MM.1S (cell line): ENCODE data around the gene MGARP.
A peak's percentile ranks its signal among the peaks of the same experiment; 100 is the strongest.

Source experiments
- DNase-seq: peaks from one replicate; pipeline ENCODE4 v3.0.0-alpha.2; 2015
- H2AFZ ChIP-seq: fragments of 300-600 bp; sonication (generic); 2 replicates; pipeline ENCODE4 v1.6.0; 2016; ENCODE audit warnings: antibody characterized with exemption, low read length
- H3F3A ChIP-seq: fragments of 300-600 bp; sonication (generic); 2 replicates; pipeline ENCODE4 v1.6.1; 2016; ENCODE audit warnings: mild to moderate bottlenecking, antibody characterized with exemption, low read length, moderate library complexity, mixed read lengths; ENCODE audit not compliant: insufficient read depth
- H3K27ac ChIP-seq: fragments of 300-600 bp; sonication (generic); 2 replicates; pipeline ENCODE4 v1.5.1; 2016; ENCODE audit warnings: mild to moderate bottlenecking, low read length
- H3K27me3 ChIP-seq: fragments of 300-600 bp; sonication (generic); replicated peaks from 2 replicates; pipeline ENCODE4 v1.6.0; 2016; ENCODE audit warnings: low read length; ENCODE audit not compliant: insufficient read depth
- H3K36me3 ChIP-seq: fragments of 300-600 bp; sonication (generic); replicated peaks from 2 replicates; pipeline ENCODE4 v1.6.1; 2016; ENCODE audit warnings: mild to moderate bottlenecking, low read length, mixed read lengths; ENCODE audit not compliant: insufficient read depth
- H3K4me1 ChIP-seq: fragments of 300-600 bp; sonication (generic); 2 replicates; pipeline ENCODE4 v1.6.1; 2016; ENCODE audit warnings: low read length, mixed read lengths
- H3K4me2 ChIP-seq: fragments of 300-600 bp; sonication (generic); 2 replicates; pipeline ENCODE4 v1.6.0; 2016; ENCODE audit warnings: low read depth, low read length
- H3K4me3 ChIP-seq: fragments of 300-600 bp; sonication (generic); 2 replicates; pipeline ENCODE4 v1.5.1; 2016; ENCODE audit warnings: low read length, mixed read lengths
- H3K79me2 ChIP-seq: fragments of 300-600 bp; sonication (generic); 2 replicates; pipeline ENCODE4 v1.6.1; 2016; ENCODE audit warnings: mixed run types, low read length, mixed read lengths
- H3K9ac ChIP-seq: fragments of 300-600 bp; sonication (generic); 2 replicates; pipeline ENCODE4 v1.6.1; 2016; ENCODE audit warnings: low read length, mixed read lengths
- H3K9me2 ChIP-seq: fragments of 300-600 bp; sonication (generic); replicated peaks from 2 replicates; pipeline ENCODE4 v1.6.1; 2016; ENCODE audit warnings: mild to moderate bottlenecking, low read length, mixed read lengths; ENCODE audit not compliant: insufficient read depth
- H3K9me3 ChIP-seq: fragments of 300-600 bp; sonication (generic); replicated peaks from 2 replicates; pipeline ENCODE4 v1.6.1; 2016; ENCODE audit warnings: mild to moderate bottlenecking, low read length, mixed read lengths; ENCODE audit not compliant: insufficient read depth
- H4K20me1 ChIP-seq: fragments of 300-600 bp; sonication (generic); 2 replicates; pipeline ENCODE4 v1.6.1; 2016; ENCODE audit warnings: mild to moderate bottlenecking, low read length, moderate library complexity, mixed read lengths; ENCODE audit not compliant: insufficient read depth
- EZH2 ChIP-seq: fragments of 300-600 bp; sonication (generic); optimal IDR thresholded peaks from 2 replicates; pipeline ENCODE3; 2017; ENCODE audit warnings: low read depth, mild to moderate bottlenecking, antibody characterized with exemption, low read length, mixed read lengths
- EZH2phosphoT487 ChIP-seq: fragments of 300-600 bp; sonication (generic); IDR thresholded peaks from 2 replicates; pipeline ENCODE4 v1.6.1; 2018; ENCODE audit warnings: antibody characterized with exemption, low read length
- TF ChIP-seq, protein P1 (sequence below): fragments of 300-600 bp; sonication (generic); IDR thresholded peaks from 2 replicates; pipeline ENCODE4 v1.5.1; 2016; ENCODE audit warnings: antibody characterized with exemption, low read length, mixed read lengths

Gene MGARP

DNA sequence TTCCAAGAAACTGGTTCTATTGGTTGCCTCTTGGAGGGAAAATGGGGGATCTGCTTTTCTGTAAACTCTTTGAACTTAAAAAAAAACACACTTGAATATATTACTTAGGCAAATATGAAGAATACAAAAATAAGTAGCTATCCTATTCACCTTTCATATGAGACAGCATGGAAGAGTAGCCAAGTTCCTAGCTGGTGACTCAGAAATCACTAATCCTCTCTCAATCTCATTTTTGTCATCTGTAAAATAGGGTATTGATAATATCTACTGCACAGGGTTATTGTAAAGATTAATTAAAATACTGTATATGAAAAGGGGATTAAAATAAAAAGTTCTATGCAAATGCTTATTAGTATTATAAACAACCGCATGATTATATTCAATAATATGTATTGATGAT lies 12.7 kb downstream of the MGARP start:
- no peak overlapping the region for H3K9ac ChIP-seq
- H3K9me2 ChIP-seq: no peaks in the 10 kb centered on the region
- H3K9me3 ChIP-seq: no peaks in the 10 kb centered on the region
- no peaks in the 10 kb centered on the region for H3K27me3 ChIP-seq
- H3K4me3 ChIP-seq: peak overlapping the region; percentile 32; the same call in 1 of the 2 replicates
- TF ChIP-seq EZH2phosphoT487: no peak
- TF ChIP-seq, protein P1, sequence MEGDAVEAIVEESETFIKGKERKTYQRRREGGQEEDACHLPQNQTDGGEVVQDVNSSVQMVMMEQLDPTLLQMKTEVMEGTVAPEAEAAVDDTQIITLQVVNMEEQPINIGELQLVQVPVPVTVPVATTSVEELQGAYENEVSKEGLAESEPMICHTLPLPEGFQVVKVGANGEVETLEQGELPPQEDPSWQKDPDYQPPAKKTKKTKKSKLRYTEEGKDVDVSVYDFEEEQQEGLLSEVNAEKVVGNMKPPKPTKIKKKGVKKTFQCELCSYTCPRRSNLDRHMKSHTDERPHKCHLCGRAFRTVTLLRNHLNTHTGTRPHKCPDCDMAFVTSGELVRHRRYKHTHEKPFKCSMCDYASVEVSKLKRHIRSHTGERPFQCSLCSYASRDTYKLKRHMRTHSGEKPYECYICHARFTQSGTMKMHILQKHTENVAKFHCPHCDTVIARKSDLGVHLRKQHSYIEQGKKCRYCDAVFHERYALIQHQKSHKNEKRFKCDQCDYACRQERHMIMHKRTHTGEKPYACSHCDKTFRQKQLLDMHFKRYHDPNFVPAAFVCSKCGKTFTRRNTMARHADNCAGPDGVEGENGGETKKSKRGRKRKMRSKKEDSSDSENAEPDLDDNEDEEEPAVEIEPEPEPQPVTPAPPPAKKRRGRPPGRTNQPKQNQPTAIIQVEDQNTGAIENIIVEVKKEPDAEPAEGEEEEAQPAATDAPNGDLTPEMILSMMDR: no peak
- no peak for TF ChIP-seq EZH2
- no peaks in the 10 kb centered on the region for H4K20me1 ChIP-seq
- no peaks in the 10 kb centered on the region for H3K36me3 ChIP-seq
- H3K27ac ChIP-seq: peak overlapping the region; percentile 74
- H2AFZ ChIP-seq: 0 out of 2 replicates have a peak overlapping the region, but pooled peaks have one; percentile 3
- peaks cover 21% of the 10 kb centered on the region for H3F3A ChIP-seq
- no peaks in the 10 kb centered on the region for H3K79me2 ChIP-seq
- H3K4me2 ChIP-seq: peak overlapping the region; percentile 73
- peaks cover 31% of the 10 kb centered on the region for H3K4me1 ChIP-seq
- no peak for DNase-seq

DNA sequence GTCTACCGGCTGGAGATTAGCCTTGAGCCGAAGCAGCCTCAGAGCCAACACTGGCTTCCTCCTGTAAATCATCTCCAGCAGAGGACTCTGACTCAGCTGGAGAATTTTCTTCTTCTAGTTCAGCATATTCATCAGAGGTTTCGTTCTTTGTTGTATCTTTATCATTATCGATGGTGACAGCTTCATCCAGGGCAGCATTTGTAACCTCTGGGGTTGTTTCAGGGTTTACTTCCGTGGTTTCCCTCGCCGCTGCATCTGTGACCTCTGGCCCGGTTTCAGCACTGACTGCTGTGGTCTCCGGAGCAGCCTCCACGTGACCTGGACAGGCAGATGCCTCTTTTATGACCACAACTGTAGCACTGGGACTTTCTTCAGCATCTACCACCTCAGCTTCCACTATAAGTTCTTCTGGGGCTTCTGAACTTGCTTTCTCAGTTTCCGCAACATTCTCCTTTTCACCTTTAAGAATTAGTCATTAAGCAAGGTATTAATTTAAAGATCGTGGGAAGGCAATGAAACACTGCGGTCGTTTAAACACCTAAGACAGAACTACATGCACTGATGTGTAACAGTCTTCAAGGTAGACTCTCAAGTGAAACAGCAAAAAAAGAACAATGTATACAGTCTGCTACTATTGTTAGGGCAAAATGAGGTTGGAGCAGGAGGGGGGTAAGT lies 13.3 kb downstream of the MGARP start:
- TF ChIP-seq EZH2 (no peak), EZH2phosphoT487 (no peak)
- TF ChIP-seq, protein P1: no peak
- DNase-seq: peak; percentile 98
- H3K27me3 ChIP-seq: no peaks in the 10 kb centered on the region
- H3K27ac ChIP-seq: peak overlapping the region; percentile 74
- no peaks in the 10 kb centered on the region for H3K9me3 ChIP-seq
- peak overlapping the region; percentile 44 for H3K4me3 ChIP-seq
- H3K9ac ChIP-seq: peak overlapping the region; percentile 29; the same call in 1 of the 2 replicates
- H3K79me2 ChIP-seq: no peaks in the 10 kb centered on the region
- H3K36me3 ChIP-seq: no peaks in the 10 kb centered on the region
- H2AFZ ChIP-seq: peak overlapping the region; percentile 26; the same call in 1 of the 2 replicates
- no peaks in the 10 kb centered on the region for H3K9me2 ChIP-seq
- peaks cover 21% of the 10 kb centered on the region for H3F3A ChIP-seq
- H3K4me1 ChIP-seq: peaks cover 31% of the 10 kb centered on the region
- H4K20me1 ChIP-seq: no peaks in the 10 kb centered on the region
- peak overlapping the region; percentile 77 for H3K4me2 ChIP-seq

DNA sequence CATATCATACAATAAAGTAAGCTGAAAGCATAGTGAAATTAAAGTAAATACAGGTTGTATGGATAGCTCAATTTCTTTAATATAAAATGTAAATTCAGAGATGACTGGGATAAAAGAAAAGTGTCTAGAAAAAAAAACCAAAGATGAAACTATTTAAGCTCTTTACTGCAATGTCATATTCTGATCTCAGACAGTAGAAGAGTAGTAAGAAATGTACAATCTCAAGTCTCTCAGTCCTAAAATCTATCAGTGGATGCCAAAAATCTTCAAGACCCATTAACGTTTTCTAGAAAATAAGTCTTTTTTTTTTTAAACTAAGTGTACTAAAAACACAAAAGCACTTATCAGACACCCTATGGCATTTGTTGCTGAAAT lies 13.8 kb downstream of the MGARP start:
- Histone ChIP-seq H3K9me2 (no peaks in the 10 kb centered on the region), H3K27me3 (no peaks in the 10 kb centered on the region), H3K4me3 (peak overlapping the region; percentile 44), H4K20me1 (no peaks in the 10 kb centered on the region), H2AFZ (peak overlapping the region; percentile 26; the same call in 1 of the 2 replicates), H3K79me2 (no peaks in the 10 kb centered on the region), H3F3A (peaks cover 21% of the 10 kb centered on the region), H3K9me3 (no peaks in the 10 kb centered on the region), H3K9ac (peak overlapping the region; percentile 29; the same call in 1 of the 2 replicates), H3K4me1 (peaks cover 31% of the 10 kb centered on the region), H3K4me2 (peak overlapping the region; percentile 77), H3K36me3 (no peaks in the 10 kb centered on the region), H3K27ac (peak overlapping the region; percentile 74)
- DNase-seq: no peak
- TF ChIP-seq, protein P1: no peak
- TF ChIP-seq EZH2phosphoT487: no peak
- no peak for TF ChIP-seq EZH2
